GM13977 (cell line): ENCODE measurements around the gene KCNK13.

Source experiments
- DNase-seq: peaks from one replicate; pipeline ENCODE4 v3.0.0; 2012; ENCODE audit warnings: low spot score
- CTCF ChIP-seq: IDR thresholded peaks from 2 replicates; pipeline ENCODE4 v1.5.1; 2012; ENCODE audit warnings: mild to moderate bottlenecking, control low read depth; ENCODE audit not compliant: insufficient read depth; ENCODE audit errors: extremely low read depth, missing control alignments
- in situ Hi-C: fragments of 300-500 bp; cut with MboI; formaldehyde crosslinking; loops from one replicate; pipeline ENCODE4 v1.12.0; 2022; ENCODE audit warnings: low sequenced_read_pairs, low pct_unique_long_range_greater_than_20kb, mixed read lengths, inconsistent platforms; ENCODE audit not compliant: unreplicated experiment

The KCNK13 gene

DNA sequence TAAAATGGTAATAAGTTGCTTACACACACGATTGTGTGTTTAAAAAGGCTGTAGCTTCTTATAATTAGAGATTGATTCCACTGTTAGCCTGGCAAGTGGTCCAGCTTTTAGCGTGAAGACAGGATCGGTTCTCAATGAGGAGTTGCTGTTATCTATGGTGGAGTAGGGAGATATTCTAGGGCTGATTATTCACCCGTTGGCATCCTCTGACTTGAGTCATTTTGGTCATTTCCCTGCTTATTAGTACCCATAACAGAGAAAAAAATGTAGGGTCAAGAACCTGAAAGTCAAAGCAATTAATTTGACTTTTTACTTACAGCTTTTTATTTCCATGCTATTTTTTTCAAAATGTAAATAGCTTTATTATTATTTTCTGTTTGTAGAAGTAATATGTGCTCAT is 76.0 kb downstream of the KCNK13 start:
- in situ Hi-C loops = no loop called here
- no peak for DNase-seq
- no peak for TF ChIP-seq CTCF

GRCh38 chr14:90139199-90139598 is 77.4 kb downstream of the KCNK13 start:
- in situ Hi-C loops = no loop called here
- TF ChIP-seq CTCF = no peak

DNA sequence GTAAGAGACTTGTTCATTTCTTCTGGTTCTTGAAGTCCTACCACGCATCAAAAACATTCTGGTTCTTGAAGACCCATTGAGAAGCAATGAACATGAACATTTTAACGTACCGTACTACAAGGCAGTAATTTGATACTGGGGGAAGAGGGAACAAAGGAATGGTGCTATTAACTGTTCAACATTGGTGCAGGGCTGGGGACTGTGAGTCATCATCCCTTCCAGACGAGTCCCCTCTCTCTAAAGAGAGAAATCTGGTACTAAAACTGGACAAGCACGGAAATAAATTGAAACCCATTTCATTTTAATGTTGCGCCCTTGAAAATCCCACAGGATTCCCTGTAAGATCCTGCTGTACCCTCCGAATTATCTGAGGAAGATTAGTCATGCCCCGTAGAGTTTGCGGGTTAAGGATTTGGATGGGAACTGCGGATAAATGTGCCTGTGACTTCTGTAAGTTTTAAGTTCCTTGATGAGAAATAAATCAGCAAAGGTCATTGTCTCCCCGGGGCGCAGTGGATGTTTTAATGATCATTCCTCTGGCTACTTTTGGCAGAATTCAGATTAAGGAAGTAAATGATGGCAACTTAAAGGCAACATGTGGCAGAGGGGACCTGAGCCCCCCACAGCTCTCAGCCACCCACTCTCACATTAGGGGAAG is 78.6 kb downstream of the KCNK13 start:
- no peak for DNase-seq
- in situ Hi-C loops = no loop called here

More at GRCh38 chr14:90139199-90139598, 77.4 kb downstream of the KCNK13 start:
- no peak for DNase-seq

GRCh38 chr14:90140956-90141316 is 79.1 kb downstream of the KCNK13 start:
- no peak for TF ChIP-seq CTCF
- DNase-seq = no peak
- in situ Hi-C loops = no loop called here

More for the DNA sequence above, 78.6 kb downstream of the KCNK13 start:
- no peak for TF ChIP-seq CTCF

DNA sequence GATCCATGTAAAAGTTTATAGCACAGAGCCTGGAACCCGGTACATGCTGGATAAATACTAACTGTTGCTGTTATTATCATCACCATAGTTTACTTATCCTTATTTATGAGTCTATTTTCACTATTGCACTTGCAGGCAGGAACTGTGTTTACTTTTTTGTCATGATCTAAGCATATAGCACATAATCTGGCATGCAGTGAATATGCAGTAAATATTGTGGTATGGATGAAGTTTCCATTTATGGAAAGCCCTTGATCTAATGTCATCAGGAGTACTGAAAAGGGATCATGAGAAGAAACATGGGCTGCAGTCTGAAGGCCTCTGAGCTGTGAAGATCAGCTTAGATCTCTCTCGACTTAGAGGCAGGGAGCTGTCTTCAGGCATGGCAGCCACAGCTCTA is 91.6 kb downstream of the KCNK13 start:
- no peak for TF ChIP-seq CTCF
- DNase-seq = no peak
- in situ Hi-C loops = no loop called here

GRCh38 chr14:90154110-90154509 is 92.3 kb downstream of the KCNK13 start:
- in situ Hi-C loops = no loop called here
- DNase-seq = no peak
- TF ChIP-seq CTCF = no peak
